Renal cortical epithelial cell (primary cell): ENCODE results near the gene RIPOR3. TPM values are rescaled to one million over a fixed set of nuclear protein-coding genes. Genes with fewer than 3 reads are reported as not detected.

Experiments
- total RNA-seq: library from RNA; depleted of rRNA; stranded (reverse); fragments of >200 nt; gene quantifications from 2 replicates; pipeline ENCODE4 v1.2.3, GENCODE V29; 2014

The RIPOR3 gene
- total RNA-seq, 1 donor from 2014 or later: 0.65 TPM

Other genes starting within 250 kb of the RIPOR3 start
- gene PTPN1, start 181.2 kb downstream of the RIPOR3 start, total RNA-seq: 42.5 and 89.1 TPM in 2 replicates
- gene PARD6B, start 40.0 kb upstream of the RIPOR3 start, total RNA-seq: 31.3 and 57.4 TPM in 2 replicates
- gene BCAS4, start 103.5 kb upstream of the RIPOR3 start, total RNA-seq: 5.7 and 7.1 TPM in 2 replicates
- gene ADNP, start 239.9 kb upstream of the RIPOR3 start, total RNA-seq: 27.1 and 86.6 TPM in 2 replicates